IPS-11a (cell line): ENCODE measurements around the gene GNAO1.

Experiments
- H3K4me3 ChIP-seq: one replicate; pipeline ENCODE4 v1.5.1; 2013; ENCODE audit warnings: low read depth, low read length, control low read depth

GNAO1 gene

GRCh38 chr16:56191156-56191815 lies at the start of gene GNAO1:
Gene GNAO1, plus strand, starts transcription at chr16:56191489. Its CDS starts 747 bp downstream, at chr16:56192236.
- peak within 1 kb of the TSS; percentile 57 for H3K4me3 ChIP-seq

GRCh38 chr16:56143666-56144065 lies 47.6 kb upstream of the GNAO1 start:
- H3K4me3 ChIP-seq: no peak overlapping the region

DNA sequence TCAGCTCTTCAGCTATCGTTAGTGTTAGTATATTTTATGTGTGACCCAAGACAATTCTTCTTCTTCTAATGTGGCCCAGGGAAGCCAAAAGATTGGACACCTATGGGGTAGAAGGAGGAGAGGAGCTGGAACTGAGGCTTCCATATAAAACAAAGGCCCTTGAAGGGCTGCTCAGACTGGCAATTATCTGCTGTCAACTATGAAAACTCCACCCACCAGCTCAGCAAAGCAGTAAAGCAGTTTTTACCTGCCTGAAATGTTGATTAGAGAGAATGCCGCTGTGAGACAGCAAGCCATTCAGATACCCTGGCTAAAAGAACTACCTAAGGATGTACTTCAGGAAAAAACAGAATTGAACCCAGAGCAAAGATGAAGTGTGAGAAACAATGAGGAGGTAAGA lies 45.9 kb upstream of the GNAO1 start:
- H3K4me3 ChIP-seq: no peak overlapping the region

- H3K4me3 ChIP-seq: no peak overlapping the region
Measured at GRCh38 chr16:56151621-56152020, 39.7 kb upstream of the GNAO1 start.

DNA sequence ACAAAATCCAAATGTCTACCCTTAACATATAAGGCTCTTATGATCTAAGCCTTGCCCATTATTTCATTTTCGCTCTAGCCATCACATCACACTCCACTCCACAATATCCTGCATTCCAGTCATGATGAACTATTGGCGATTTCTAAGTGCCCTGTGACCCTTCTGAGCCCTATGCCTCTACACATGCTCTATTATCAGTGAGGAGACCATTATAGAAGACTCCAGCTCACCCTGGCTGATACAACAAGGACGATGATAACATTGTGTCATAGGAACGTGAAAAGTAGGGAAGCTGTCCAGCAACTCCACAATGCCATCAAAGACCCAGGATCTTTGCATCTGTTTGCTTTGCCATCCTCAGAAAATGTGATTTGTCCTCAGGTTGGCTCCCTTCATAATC lies 29.6 kb upstream of the GNAO1 start:
- H3K4me3 ChIP-seq: no peak overlapping the region

GRCh38 chr16:56163089-56163488 lies 28.2 kb upstream of the GNAO1 start:
- no peak overlapping the region for H3K4me3 ChIP-seq

DNA sequence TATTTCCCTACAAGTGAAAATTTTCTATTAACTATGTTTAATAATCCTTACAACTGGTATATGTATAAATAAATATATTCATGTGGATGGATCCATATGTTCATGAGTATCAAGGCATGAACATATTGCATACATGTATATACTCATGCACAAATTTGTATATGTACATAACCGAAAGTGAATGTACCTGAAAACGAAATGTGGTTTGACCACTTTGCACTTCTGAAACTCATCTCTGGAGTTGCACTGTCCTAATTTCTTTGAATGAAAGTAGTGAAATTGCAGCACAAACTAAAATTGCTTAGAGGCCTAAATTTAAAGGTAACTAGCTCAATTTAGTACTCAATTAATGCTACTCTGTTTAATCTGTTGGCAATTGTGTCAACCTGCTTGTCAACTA lies 27.4 kb upstream of the GNAO1 start:
- no peak overlapping the region for H3K4me3 ChIP-seq

DNA sequence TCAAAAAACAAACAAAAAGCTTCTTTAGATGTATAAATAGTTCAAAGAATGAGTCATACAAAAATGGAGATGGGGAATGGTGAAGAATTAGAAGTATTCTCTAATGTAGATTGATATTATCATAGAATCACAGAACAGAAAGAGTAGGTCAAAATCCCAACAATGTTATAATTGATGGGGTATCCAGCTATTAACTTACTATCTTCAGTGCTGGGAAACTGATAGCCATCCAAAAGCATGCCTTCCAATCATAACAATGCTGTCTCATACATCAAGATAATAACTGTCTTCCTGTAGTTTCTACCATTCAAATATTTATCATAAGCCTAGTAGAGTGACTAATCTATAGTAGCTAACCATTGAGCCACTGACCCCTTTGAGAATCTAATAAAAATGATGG lies 26.7 kb upstream of the GNAO1 start:
- H3K4me3 ChIP-seq: no peak overlapping the region

- no peak overlapping the region for H3K4me3 ChIP-seq
Measured at GRCh38 chr16:56174411-56174810, 16.9 kb upstream of the GNAO1 start.

GRCh38 chr16:56181401-56181800 lies 9.9 kb upstream of the GNAO1 start:
- H3K4me3 ChIP-seq: no peak overlapping the region

DNA sequence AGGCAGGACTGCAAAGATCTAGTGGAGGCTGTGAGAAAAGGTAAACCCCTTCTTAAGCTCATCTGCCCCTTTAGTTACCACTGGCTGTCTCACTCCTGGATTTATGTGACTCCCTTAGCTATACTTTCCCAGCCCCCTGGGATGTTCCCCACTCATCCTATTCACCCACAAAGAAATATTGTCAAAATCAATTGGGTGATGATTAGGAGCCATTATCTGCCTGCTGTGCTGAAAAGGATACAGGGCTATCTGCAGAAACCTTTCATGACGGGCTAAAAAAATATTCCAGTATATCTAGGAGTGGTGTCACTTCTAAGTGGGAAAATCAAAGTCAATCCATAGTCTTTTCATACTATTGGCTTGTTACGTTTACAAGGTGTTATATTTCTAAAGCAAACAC lies 8.0 kb upstream of the GNAO1 start:
- H3K4me3 ChIP-seq: no peak overlapping the region

GRCh38 chr16:56190048-56190676 lies 1.1 kb upstream of the GNAO1 start:
- H3K4me3 ChIP-seq: peak overlapping the region; percentile 56

DNA sequence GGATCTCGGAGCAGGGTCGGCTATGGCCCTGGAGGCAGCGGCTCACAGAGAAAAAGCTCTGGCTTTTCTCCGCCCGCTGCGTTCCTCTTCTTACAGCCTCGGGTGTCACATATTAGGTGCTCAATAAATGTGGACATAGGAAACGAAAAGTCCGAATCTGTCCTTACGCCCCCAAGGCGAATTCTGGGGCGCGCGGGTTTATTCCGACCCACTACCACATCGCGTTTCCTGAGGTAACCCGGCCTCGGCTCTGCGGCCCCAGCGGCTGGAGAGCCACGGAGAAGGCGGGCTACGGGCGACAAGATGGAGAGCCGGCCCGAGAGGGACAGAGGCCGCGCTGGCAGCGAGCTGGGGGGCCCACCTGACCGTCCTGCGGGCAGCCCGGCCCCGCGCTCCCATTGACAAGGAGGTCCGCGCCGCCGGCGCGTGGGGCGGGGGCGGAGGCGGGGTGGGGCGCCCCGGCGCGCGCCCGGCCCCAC lies 573 bp upstream of the GNAO1 start:
- H3K4me3 ChIP-seq: peak overlapping the region; percentile 56

- peak overlapping the region; percentile 57 for H3K4me3 ChIP-seq
Measured at GRCh38 chr16:56191835-56192634, 746 bp downstream of the GNAO1 start.

DNA sequence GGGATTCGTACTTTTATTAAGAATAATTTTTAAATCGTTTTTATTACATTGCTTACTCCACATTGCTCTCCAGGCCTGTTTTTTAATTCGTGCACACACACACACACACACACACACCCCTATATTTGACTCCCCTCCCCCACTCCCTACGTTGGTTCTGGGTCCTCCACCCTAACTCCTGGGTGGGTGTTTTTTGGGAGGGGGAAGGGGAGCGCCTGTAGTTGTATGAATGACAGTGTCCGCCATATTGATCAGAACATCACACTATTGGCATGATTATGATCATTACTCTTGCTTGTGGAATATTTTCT lies 1.3 kb downstream of the GNAO1 start:
- peak overlapping the region; percentile 43 for H3K4me3 ChIP-seq

- H3K4me3 ChIP-seq: peak overlapping the region; percentile 43
Measured at GRCh38 chr16:56192986-56193945, 2.0 kb downstream of the GNAO1 start.

DNA sequence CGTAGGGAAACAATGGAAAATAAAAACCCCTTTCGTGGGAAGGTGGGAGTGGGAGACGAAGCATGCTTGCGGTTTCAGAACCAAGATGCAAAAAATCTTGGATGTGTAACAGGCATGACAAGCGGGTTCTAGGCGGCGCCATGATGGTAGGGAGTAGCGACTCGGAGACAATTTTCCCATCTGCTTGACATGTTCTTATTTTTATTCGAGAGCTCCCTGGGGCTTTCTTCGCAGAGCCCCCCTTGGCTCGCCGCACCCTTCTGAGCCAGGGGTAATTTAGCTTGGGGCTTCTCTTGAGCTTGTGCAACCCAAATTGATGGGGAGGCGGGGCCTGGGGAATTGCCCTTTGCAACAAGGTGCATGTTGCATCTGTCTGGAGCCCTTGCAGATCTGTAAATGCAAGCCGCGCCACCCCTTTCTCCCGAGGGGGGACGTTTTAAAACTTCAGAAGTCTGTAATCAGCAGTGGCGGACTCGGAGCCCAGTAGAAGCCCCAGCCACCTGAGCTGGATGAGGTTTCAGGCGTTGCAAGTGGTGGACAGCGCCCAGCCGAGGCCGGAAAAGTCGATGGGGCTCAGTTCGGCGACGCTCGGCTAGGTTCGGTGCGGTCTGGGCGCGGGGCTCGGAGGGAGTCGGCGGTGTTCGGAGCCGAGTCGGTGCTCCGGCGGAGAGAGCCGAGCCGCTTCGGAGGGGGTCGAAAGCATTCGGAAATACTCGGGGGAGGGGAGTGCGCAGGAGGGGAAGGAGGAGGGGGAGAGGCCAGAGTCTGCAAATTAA lies 2.9 kb downstream of the GNAO1 start:
- H3K4me3 ChIP-seq: peak overlapping the region; percentile 43

- H3K4me3 ChIP-seq: no peak overlapping the region
Measured at GRCh38 chr16:56195151-56195550, 3.9 kb downstream of the GNAO1 start.

GRCh38 chr16:56196381-56196780 lies 5.1 kb downstream of the GNAO1 start:
- H3K4me3 ChIP-seq: no peak overlapping the region
